Uterus (tissue), 4 donors: ENCODE results near the gene MYCT1. TPM values are rescaled to one million over a fixed set of nuclear protein-coding genes. Genes with fewer than 3 reads are reported as not detected.

Source experiments
- DNase-seq, 2 donors: peaks; one replicate each; pipeline ENCODE4 v3.0.0-alpha.2; 2019 to 2020
- H3K27ac ChIP-seq, 2 donors: fragments of 200-600 bp; sonication (generic); 1 replicate in 1 of 2; 2 replicates in 1 of 2; pipeline ENCODE4 v1.5.1; 2016 to 2018
- H3K27me3 ChIP-seq, 2 donors: fragments of 200-600 bp; sonication (generic); one replicate each; pipeline ENCODE4 v1.5.1; 2018 to 2019; ENCODE audit warnings: control low read depth in 1 of 2
- H3K36me3 ChIP-seq, 2 donors: fragments of 200-600 bp; sonication (generic); one replicate each; pipeline ENCODE4 v1.5.1; 2019; ENCODE audit warnings: control low read depth in 1 of 2
- H3K4me1 ChIP-seq, 2 donors: fragments of 200-600 bp; sonication (generic); one replicate each; pipeline ENCODE4 v1.5.1; 2018 to 2019; ENCODE audit warnings: control low read depth in 1 of 2
- H3K4me3 ChIP-seq, 2 donors: fragments of 200-600 bp; sonication (generic); 1 replicate in 1 of 2; 2 replicates in 1 of 2; pipeline ENCODE4 v1.5.1; 2018 to 2019; ENCODE audit warnings: mild to moderate bottlenecking in 1 of 2
- H3K9me3 ChIP-seq, 2 donors: fragments of 200-600 bp; sonication (generic); one replicate each; pipeline ENCODE4 v1.5.1; 2019; ENCODE audit warnings: control low read depth in 1 of 2
- CTCF ChIP-seq, 4 experiments: fragments of 200-600 bp in 2 of 4; fragments of 450-650 bp in 2 of 4; sonication (generic) in 2 of 4; IDR thresholded peaks; one replicate each; pipeline ENCODE4 v1.5.1; 2016 to 2019; ENCODE audit warnings: antibody characterized with exemption in 4 of 4, mild to moderate bottlenecking in 2 of 4, moderate library complexity in 1 of 4
- POLR2A ChIP-seq, 2 donors: fragments of 450-650 bp; IDR thresholded peaks; one replicate each; pipeline ENCODE4 v1.6.1; 2016; ENCODE audit warnings: antibody characterized with exemption in 2 of 2, mild to moderate bottlenecking in 1 of 2, moderate library complexity in 1 of 2
- intact Hi-C: fragments of 100-400 bp; cut with DNase I; formaldehyde crosslinking; loops from one replicate; pipeline ENCODE4 v1.15.1; 2023; ENCODE audit warnings: low total_unique reads
- total RNA-seq, 4 donors: library from RNA; depleted of rRNA in 3 of 4; stranded (reverse); fragments of >200 nt in 3 of 4; gene quantifications; one replicate each; pipeline versions ENCODE4 v1.1.0 to v1.2.4, GENCODE V29; 2014 to 2023
- donor health status: DM: yes; HTN: yes; CAD: no.

MYCT1 gene
- total RNA-seq, 4 donors from 2014 or later, result 10.0 to 30.3 (median 25.3) TPM

GRCh38 chr6:152734630-152735029 is 36.9 kb downstream of the MYCT1 start:
- intact Hi-C loops, result no loop called here
- no peak overlapping the region for H3K27ac ChIP-seq
- DNase-seq, result no peak
- no peaks in the 10 kb centered on the region for H3K9me3 ChIP-seq
- no peak for TF ChIP-seq CTCF (IDR thresholded peaks at IDR 0.05)
- TF ChIP-seq POLR2A (IDR thresholded peaks at IDR 0.05), result no peak
- H3K4me1 ChIP-seq, result no peaks in the 10 kb centered on the region
- H3K4me3 ChIP-seq, result no peak overlapping the region
- no peaks in the 10 kb centered on the region for H3K36me3 ChIP-seq
- H3K27me3 ChIP-seq, result no peaks in the 10 kb centered on the region

- intact Hi-C loops, result no loop called here
- no peaks in the 10 kb centered on the region for H3K4me1 ChIP-seq
- H3K36me3 ChIP-seq, result no peaks in the 10 kb centered on the region
- TF ChIP-seq POLR2A (IDR thresholded peaks at IDR 0.05) (no peak), CTCF (IDR thresholded peaks at IDR 0.05) (no peak)
- H3K9me3 ChIP-seq, result no peaks in the 10 kb centered on the region
- H3K27me3 ChIP-seq, result no peaks in the 10 kb centered on the region
- DNase-seq, result no peak
- no peak overlapping the region for H3K4me3 ChIP-seq
- H3K27ac ChIP-seq, result no peak overlapping the region
These were observed 39.1 kb downstream of the MYCT1 start for GRCh38 chr6:152736687-152737273.

DNA sequence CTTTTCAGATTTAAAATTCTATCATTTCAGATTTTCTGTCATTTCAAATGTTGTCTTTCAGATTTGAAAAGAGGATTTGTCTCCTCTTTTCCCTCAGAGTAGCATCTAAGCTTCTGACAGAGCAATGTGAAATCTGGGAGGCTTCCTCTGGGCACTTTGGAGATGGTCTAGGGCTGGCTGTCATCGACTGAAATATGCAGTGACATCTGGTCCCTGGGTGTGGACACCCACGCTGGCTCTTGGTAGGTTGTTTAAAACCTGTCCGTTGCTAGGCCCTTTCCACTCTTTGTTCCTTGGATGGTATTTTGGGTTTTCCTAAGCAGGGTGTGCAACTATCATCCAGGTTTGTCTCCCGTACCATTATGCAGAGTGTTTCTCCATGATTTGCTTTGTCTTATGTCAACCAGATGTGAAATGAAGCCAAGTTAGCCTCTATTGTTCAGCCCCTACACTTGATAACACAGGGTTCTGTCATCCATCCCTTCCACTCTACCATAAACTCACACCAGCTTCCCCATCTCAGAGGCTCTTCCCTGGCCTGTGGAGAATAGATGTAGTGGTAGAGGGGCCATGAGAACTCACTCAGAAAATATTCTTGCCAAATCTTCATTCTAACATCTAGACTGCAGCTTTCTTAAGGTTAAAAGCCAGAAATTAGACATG is 47.9 kb downstream of the MYCT1 start:
- Histone ChIP-seq H3K36me3 (no peaks in the 10 kb centered on the region), H3K4me1 (no peaks in the 10 kb centered on the region), H3K27me3 (no peaks in the 10 kb centered on the region), H3K4me3 (no peak overlapping the region), H3K9me3 (no peaks in the 10 kb centered on the region), H3K27ac (no peak overlapping the region)
- no peak for DNase-seq
- intact Hi-C loops, result no loop called here
- no peak for TF ChIP-seq CTCF (IDR thresholded peaks at IDR 0.05)
- no peak for TF ChIP-seq POLR2A (IDR thresholded peaks at IDR 0.05)

- no peaks in the 10 kb centered on the region for H3K9me3 ChIP-seq
- no peak for DNase-seq
- TF ChIP-seq CTCF (IDR thresholded peaks at IDR 0.05) (no peak), POLR2A (IDR thresholded peaks at IDR 0.05) (no peak)
- no peaks in the 10 kb centered on the region for H3K36me3 ChIP-seq
- no peaks in the 10 kb centered on the region for H3K27me3 ChIP-seq
- no peak overlapping the region for H3K27ac ChIP-seq
- intact Hi-C loops, result no loop called here
- no peaks in the 10 kb centered on the region for H3K4me1 ChIP-seq
- H3K4me3 ChIP-seq, result no peak overlapping the region
These were observed 48.5 kb downstream of the MYCT1 start for GRCh38 chr6:152746172-152746553.

DNA sequence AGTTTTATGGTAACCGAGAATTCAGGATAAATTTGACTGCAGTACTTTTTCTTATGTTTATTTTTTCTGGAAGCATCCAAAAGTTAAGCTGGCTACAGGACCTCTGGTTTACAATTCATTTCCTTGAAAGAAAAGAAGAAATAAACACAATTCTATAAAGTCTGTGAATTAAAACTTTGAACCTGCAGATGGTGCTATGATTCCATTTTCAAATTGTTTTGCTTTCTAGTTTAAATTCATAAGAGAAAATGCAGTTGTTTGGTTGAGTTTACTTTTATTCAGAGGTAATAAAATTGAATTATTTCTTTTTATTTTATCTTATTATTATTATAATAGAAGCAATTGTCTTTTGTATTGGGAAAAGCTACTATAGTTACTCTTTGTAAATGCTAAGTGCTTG is 51.1 kb downstream of the MYCT1 start:
- intact Hi-C loops, result no loop called here
- Histone ChIP-seq H3K4me3 (no peak overlapping the region), H3K27ac (no peak overlapping the region), H3K36me3 (no peaks in the 10 kb centered on the region), H3K4me1 (no peaks in the 10 kb centered on the region), H3K27me3 (no peaks in the 10 kb centered on the region), H3K9me3 (no peaks in the 10 kb centered on the region)
- TF ChIP-seq CTCF (IDR thresholded peaks at IDR 0.05), result no peak
- no peak for TF ChIP-seq POLR2A (IDR thresholded peaks at IDR 0.05)
- DNase-seq, result no peak
